Prostate gland (tissue), 2 donors: ENCODE data around the gene PSMB3.

Experiments
- POLR2AphosphoS5 ChIP-seq: sonication (generic); formaldehyde crosslinking; IDR thresholded peaks from one replicate; pipeline ENCODE4 v1.6.1; 2017; ENCODE audit warnings: antibody characterized with exemption
- TF ChIP-seq, protein P1 (sequence below), 4 experiments: fragments of 200-600 bp in 2 of 4; fragments of 450-650 bp in 2 of 4; sonication (generic) in 2 of 4; IDR thresholded peaks; 1 replicate in 3 of 4; 2 replicates in 1 of 4; pipeline ENCODE4 v1.5.1; 2016 to 2019; ENCODE audit warnings: antibody characterized with exemption in 4 of 4, mild to moderate bottlenecking in 2 of 4, moderate library complexity in 2 of 4

DNA sequence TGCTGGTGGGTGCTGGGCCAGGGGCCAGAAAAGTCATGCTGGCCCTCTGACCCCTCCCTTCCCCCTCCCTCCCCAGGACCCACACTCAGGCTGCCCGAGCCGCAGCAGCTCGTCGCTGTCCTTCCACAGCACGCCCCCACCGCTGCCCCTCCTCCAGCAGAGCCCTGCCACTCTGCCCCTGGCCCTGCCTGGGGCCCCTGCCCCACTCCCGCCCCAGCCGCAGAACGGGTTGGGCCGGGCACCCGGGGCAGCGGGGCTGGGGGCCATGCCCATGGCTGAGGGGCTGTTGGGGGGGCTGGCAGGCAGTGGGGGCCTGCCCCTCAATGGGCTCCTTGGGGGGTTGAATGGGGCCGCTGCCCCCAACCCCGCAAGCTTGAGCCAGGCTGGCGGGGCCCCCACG, 30.7 kb upstream of the PSMB3 start:
- TF ChIP-seq, protein P1, sequence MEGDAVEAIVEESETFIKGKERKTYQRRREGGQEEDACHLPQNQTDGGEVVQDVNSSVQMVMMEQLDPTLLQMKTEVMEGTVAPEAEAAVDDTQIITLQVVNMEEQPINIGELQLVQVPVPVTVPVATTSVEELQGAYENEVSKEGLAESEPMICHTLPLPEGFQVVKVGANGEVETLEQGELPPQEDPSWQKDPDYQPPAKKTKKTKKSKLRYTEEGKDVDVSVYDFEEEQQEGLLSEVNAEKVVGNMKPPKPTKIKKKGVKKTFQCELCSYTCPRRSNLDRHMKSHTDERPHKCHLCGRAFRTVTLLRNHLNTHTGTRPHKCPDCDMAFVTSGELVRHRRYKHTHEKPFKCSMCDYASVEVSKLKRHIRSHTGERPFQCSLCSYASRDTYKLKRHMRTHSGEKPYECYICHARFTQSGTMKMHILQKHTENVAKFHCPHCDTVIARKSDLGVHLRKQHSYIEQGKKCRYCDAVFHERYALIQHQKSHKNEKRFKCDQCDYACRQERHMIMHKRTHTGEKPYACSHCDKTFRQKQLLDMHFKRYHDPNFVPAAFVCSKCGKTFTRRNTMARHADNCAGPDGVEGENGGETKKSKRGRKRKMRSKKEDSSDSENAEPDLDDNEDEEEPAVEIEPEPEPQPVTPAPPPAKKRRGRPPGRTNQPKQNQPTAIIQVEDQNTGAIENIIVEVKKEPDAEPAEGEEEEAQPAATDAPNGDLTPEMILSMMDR (IDR thresholded peaks at IDR 0.05): no peak
- TF ChIP-seq POLR2AphosphoS5: no peak
